ENCODE measurements around the gene KCTD20. TPM values are rescaled to one million over a fixed set of nuclear protein-coding genes. Genes with fewer than 3 reads are reported as not detected.
A peak's percentile ranks its signal among the peaks of the same experiment; 100 is the strongest.

KCTD20 gene
- polyA plus RNA-seq, 1 donor from 2014 or later = 35.4 TPM

DNA sequence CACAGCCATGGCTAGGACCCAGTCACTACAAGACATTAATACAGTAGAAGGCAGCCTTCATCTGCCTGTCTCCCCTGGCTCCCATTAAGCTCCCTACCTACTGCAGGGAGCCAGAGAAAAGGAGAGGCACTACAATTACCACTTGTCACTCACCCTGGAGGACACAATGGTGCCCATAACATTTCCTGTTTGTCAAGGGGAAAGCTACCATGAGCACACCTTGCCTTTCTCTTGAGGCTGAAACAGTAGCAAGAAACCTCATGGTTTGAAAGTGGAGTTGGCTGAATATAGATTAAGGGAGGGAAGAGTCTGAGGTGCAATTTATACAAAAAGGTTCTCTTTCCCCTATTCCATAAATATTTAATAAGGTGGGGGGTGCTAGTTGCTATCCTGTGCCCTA, 76.6 kb downstream of the KCTD20 start:
- Mint-ChIP-seq H3K36me3 (peaks cover 1% of the 10 kb centered on the region), H3K4me1 (peaks cover 0 to 7% (median 0%) of the 10 kb centered on the region in 3 donors), H3K4me3 (no peak overlapping the region), H3K27me3 (no peaks in the 10 kb centered on the region), H3K27ac (no peak overlapping the region), H3K9me3 (no peaks in the 10 kb centered on the region)

DNA sequence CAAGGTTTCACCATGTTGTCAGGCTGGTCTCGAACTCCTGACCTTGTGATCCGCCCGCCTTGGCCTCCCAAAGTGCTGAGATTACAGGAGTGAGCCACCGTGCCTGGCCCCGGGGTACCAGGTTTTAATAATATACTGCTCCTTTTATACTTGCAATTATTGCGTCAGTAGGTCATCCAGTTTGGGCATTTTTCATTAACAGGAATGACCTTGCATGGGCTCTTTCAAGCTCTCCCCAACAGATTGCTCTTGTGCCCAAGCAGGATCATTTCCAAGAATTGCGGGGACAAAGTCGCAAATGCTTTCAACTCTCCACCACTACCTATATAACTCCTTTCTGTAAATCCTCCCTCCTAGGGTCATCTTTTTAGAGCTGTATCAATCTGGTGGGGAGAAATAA, 80.7 kb downstream of the KCTD20 start:
- peaks cover 5% of the 10 kb centered on the region for H3K36me3 Mint-ChIP-seq
- peaks cover 5 to 8% (median 6%) of the 10 kb centered on the region in 3 donors for H3K4me1 Mint-ChIP-seq
- no peak overlapping the region for H3K27ac Mint-ChIP-seq
- peak overlapping the region in 1 of 4 donors; percentile 45 for H3K4me3 Mint-ChIP-seq
- H3K27me3 Mint-ChIP-seq = no peaks in the 10 kb centered on the region
- no peaks in the 10 kb centered on the region for H3K9me3 Mint-ChIP-seq

DNA sequence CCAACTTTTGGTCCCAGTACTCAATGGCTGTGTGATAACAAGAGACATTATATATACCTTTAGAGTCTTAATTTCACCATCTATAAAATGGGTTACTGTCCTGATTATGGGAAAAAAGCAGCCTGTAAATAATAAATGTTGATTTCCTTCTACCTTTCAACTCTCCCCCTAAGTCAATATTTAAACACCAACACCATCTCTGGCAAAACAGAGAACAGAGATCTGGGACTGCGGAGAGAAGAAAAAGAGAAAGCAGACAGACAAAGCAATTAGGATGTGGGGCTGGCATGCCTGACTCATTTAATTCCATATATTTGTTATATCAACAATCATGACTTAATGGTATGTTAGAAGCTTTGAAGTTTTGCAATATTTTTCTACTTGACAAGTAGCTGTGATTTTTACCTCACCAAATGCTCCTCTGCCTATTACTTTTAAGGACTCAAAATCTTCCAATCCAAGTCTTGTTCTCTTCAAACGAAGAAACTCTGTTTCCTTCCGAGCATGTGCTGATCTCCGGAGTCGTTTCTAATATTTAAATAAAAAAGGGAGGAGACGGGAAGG, 81.2 kb downstream of the KCTD20 start:
- Mint-ChIP-seq H3K9me3 (no peaks in the 10 kb centered on the region), H3K27me3 (no peaks in the 10 kb centered on the region), H3K36me3 (peaks cover 5% of the 10 kb centered on the region), H3K27ac (no peak overlapping the region), H3K4me1 (peaks cover 3 to 11% (median 7%) of the 10 kb centered on the region in 3 donors), H3K4me3 (no peak overlapping the region)

DNA sequence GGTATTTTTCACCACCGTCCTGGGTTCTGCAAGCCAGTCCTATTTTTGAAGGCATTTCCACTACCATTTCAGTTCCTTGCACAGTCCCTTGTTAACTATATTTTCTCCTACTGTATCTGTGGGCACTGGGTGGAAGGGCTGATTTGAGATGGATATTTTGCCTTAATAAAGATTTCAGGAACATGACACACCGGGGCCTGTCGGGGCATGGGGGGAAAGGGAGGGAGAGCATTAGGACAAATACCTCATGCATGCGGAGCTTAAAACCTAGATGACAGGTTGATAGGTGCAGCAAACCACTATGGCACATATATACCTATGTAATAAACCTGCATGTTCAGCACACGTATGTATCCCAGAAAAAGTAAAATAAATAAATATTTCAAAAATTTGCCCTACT, 82.1 kb downstream of the KCTD20 start:
- no peaks in the 10 kb centered on the region for H3K9me3 Mint-ChIP-seq
- H3K27me3 Mint-ChIP-seq = no peaks in the 10 kb centered on the region
- no peak overlapping the region for H3K4me3 Mint-ChIP-seq
- H3K27ac Mint-ChIP-seq = no peak overlapping the region
- peaks cover 5% of the 10 kb centered on the region for H3K36me3 Mint-ChIP-seq
- peaks cover 7 to 17% (median 8%) of the 10 kb centered on the region in 3 donors for H3K4me1 Mint-ChIP-seq

DNA sequence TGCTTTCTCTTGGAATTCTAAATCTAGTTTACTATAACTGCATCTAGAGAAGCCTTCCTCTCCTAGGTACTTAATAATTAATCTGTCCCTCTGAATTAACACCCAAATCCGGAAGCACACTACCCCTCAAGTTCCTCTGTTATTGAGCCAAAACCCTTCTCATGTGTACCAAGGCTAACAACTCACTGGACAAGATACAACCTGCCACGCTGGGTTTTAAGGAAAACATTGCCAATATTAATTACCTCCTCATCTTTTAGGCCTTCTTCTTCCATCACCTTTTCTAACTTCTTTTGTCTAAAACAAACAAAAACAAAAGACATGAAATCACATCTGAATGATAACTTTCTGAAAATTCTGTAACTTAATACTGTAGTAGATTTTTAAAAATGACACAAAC, 82.5 kb downstream of the KCTD20 start:
- Mint-ChIP-seq H3K36me3 (peaks cover 5% of the 10 kb centered on the region), H3K27ac (no peak overlapping the region), H3K4me1 (peaks cover 7 to 17% (median 8%) of the 10 kb centered on the region in 3 donors), H3K4me3 (no peak overlapping the region), H3K27me3 (no peaks in the 10 kb centered on the region), H3K9me3 (no peaks in the 10 kb centered on the region)

DNA sequence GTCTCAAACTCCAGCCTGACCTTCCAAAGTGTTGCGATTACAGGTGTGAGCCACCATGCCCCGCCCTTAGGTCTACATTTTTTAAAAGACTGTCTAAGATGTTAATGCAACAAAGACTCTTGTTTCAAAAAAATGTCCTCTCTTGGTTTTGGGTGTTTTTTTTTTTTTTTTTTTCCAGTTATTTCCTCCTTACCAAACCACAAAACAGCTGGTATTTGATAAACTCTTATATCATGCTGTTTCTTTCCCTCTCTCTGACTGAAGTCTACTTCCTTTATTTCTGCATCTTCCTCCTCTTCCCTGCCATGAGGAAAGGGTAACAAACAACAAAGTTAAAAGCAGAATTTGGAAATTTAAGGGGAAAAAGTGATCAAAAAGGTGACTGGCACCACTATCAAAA, 83.3 kb downstream of the KCTD20 start:
- Mint-ChIP-seq H3K4me3 (no peak overlapping the region), H3K27ac (peak overlapping the region in 1 of 3 donors; percentile 23), H3K27me3 (no peaks in the 10 kb centered on the region), H3K9me3 (no peaks in the 10 kb centered on the region), H3K4me1 (peaks cover 7 to 17% (median 8%) of the 10 kb centered on the region in 3 donors), H3K36me3 (peaks cover 5% of the 10 kb centered on the region)

DNA sequence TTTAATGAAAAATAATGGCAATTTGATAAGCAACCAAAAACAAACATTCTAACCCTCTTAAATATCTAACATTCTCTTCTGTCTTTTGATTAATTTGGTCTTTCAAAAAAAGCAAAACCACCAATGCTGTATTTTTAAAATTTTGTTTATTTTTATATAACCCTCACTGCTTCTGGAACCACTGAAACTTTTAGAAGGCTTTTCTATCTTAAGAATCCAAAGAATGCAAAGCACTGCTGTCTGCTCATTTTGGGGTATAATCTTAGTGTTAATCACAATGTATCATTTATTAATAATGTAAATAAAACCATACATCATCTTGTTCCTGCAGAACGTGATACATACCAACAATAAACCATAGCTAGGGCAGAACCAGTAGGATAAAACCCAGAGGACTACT, 90.5 kb downstream of the KCTD20 start:
- H3K27me3 Mint-ChIP-seq = no peaks in the 10 kb centered on the region
- H3K27ac Mint-ChIP-seq = no peak overlapping the region
- H3K36me3 Mint-ChIP-seq = peaks cover 20% of the 10 kb centered on the region
- peaks cover 0 to 2% (median 0%) of the 10 kb centered on the region in 3 donors for H3K9me3 Mint-ChIP-seq
- H3K4me1 Mint-ChIP-seq = peaks cover 26 to 35% (median 35%) of the 10 kb centered on the region in 3 donors
- H3K4me3 Mint-ChIP-seq = no peak overlapping the region

DNA sequence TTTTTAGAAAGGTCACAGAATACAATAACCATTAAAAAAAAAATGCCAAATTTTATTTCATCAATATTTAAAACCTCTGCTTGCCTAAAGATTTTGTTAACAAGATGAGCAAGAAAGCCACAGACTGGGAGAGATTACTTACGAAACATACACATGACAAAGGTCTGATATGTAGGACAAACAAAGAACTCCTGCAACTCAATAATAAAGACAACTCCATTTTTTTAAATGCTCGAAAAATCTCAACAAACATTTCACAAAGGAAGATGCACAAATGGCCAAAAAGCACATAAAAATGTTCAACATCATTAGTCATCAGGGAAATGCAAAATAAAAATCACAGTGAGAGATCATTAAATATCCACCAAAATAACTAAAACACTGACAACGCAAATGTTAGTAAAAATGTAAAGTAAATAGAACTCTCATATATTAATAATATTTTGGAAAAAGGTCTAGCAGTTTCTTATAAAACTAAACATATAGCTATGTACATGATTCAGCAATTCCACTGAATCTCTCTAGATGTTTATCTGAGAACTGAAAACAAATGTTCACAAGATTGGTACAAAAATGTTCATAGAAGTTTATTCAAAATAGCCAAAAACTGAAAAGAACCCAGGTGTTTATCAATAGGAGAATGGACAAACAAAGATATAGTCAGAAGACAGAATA, 94.2 kb downstream of the KCTD20 start:
- Mint-ChIP-seq H3K27ac (peak overlapping the region in 1 of 3 donors; percentile 64), H3K36me3 (peaks cover 18% of the 10 kb centered on the region), H3K4me1 (peaks cover 30 to 36% (median 33%) of the 10 kb centered on the region in 3 donors), H3K4me3 (no peak overlapping the region), H3K27me3 (no peaks in the 10 kb centered on the region), H3K9me3 (peaks cover 0 to 2% (median 0%) of the 10 kb centered on the region in 3 donors)

DNA sequence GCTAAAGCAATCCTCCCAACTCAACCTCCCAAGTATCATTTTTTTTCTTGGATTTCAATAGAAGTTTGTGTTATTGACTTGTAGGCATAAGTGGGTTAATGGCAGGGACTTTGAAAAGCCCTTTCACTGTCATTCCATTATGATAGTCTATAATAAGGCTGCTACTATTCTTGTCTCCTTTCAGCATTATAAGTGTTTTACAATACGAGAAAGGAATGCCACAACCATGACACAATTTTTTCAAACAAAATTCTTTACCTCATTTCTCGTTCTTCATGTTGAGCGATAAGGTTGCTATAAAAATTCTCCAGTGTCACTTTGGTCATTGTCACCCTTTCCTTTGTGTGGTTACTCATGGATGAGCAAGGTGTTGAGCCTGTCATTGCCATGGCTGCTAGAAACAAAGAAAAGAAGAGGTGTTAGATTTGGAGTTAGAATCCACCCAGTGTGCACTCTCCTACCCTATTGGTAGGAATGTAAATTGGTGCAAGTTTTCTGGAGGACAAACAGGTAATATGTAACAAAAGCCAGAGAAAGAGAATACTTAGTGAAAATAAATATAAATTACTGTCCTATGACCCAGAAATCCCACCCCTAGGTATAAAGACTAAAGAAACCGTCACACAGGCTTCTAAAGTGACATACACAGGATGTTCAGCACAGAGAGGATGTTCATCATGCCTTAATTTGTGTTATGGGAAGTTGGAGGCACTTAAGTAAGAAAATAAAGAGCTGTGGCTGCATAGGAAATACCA, 97.2 kb downstream of the KCTD20 start:
- H3K9me3 Mint-ChIP-seq = peaks cover 0 to 2% (median 0%) of the 10 kb centered on the region in 3 donors
- H3K27me3 Mint-ChIP-seq = no peaks in the 10 kb centered on the region
- peaks cover 20% of the 10 kb centered on the region for H3K36me3 Mint-ChIP-seq
- H3K27ac Mint-ChIP-seq = peak overlapping the region in 1 of 3 donors; percentile 8
- H3K4me3 Mint-ChIP-seq = no peak overlapping the region
- H3K4me1 Mint-ChIP-seq = peaks cover 32 to 36% (median 33%) of the 10 kb centered on the region in 3 donors

Other genes starting within 250 kb of the KCTD20 start
- 8.9 TPM for gene BRPF3, start 246.3 kb upstream of the KCTD20 start, polyA plus RNA-seq
- gene PNPLA1, start 172.9 kb upstream of the KCTD20 start, polyA plus RNA-seq = 0.19 TPM
- gene BNIP5, start 106.1 kb upstream of the KCTD20 start, polyA plus RNA-seq = not detected
- gene ETV7, start 55.3 kb upstream of the KCTD20 start, polyA plus RNA-seq = 5.1 TPM
- gene PXT1, start 146 bp upstream of the KCTD20 start, polyA plus RNA-seq = not detected
- 61.6 TPM for gene STK38, start 104.5 kb downstream of the KCTD20 start, polyA plus RNA-seq
- 384 TPM for gene SRSF3, start 151.4 kb downstream of the KCTD20 start, polyA plus RNA-seq
- gene CDKN1A, start 235.7 kb downstream of the KCTD20 start, polyA plus RNA-seq = 81.1 TPM